Fibroblast of lung (primary cell): ENCODE measurements around the gene TLL2. TPM values are rescaled to one million over a fixed set of nuclear protein-coding genes. Genes with fewer than 3 reads are reported as not detected.

ENCODE experiments used
- DNase-seq, 2 donors: peaks; one replicate each; pipeline versions ENCODE4 v3.0.0 to v3.0.0-alpha.2; 2010; ENCODE audit warnings: low read depth in 2 of 2
- H2AFZ ChIP-seq: 2 replicates; pipeline ENCODE4 v1.5.1; 2012; ENCODE audit warnings: low read length, control low read depth, inconsistent platforms
- H3K27ac ChIP-seq: 2 replicates; pipeline ENCODE4 v1.5.1; 2011; ENCODE audit warnings: low read length, control low read depth; ENCODE audit not compliant: insufficient read depth
- H3K27me3 ChIP-seq: 2 replicates; pipeline ENCODE4 v1.5.1; 2011; ENCODE audit warnings: mild to moderate bottlenecking, low read length; ENCODE audit not compliant: control insufficient read depth, insufficient read depth
- H3K36me3 ChIP-seq: 2 replicates; pipeline ENCODE4 v1.5.1; 2011; ENCODE audit warnings: low read length; ENCODE audit not compliant: control insufficient read depth, insufficient read depth
- H3K4me1 ChIP-seq: 2 replicates; pipeline ENCODE4 v1.5.1; 2011; ENCODE audit warnings: low read length; ENCODE audit not compliant: control insufficient read depth, insufficient read depth; ENCODE audit errors: extremely low read depth
- H3K4me2 ChIP-seq: 2 replicates; pipeline ENCODE4 v1.5.1; 2011; ENCODE audit warnings: low read length, control low read depth; ENCODE audit not compliant: insufficient read depth; ENCODE audit errors: extremely low read depth
- H3K4me3 ChIP-seq, 4 experiments: fragments of 200-600 bp in 1 of 4; sonication (generic) in 1 of 4; replicated peaks in 1 of 4; 2 replicates each; pipeline ENCODE4 v1.5.1; 2011 to 2016; ENCODE audit warnings: low read length in 4 of 4, low read depth in 3 of 4, mild to moderate bottlenecking in 3 of 4, control low read depth in 2 of 4, inconsistent platforms in 1 of 4, mixed read lengths in 1 of 4; ENCODE audit not compliant: insufficient read depth in 1 of 4; ENCODE audit errors: control extremely low read depth in 1 of 4
- H3K79me2 ChIP-seq: 2 replicates; pipeline ENCODE4 v1.5.1; 2012; ENCODE audit warnings: mild to moderate bottlenecking, low read length, inconsistent platforms; ENCODE audit not compliant: control insufficient read depth, insufficient read depth
- H3K9ac ChIP-seq: 2 replicates; pipeline ENCODE4 v1.5.1; 2011; ENCODE audit warnings: mild to moderate bottlenecking, low read length, control low read depth; ENCODE audit not compliant: insufficient read depth
- H3K9me3 ChIP-seq: 2 replicates; pipeline ENCODE4 v1.5.1; 2012; ENCODE audit warnings: low read depth, low read length; ENCODE audit not compliant: control insufficient read depth, insufficient read depth
- H4K20me1 ChIP-seq: 2 replicates; pipeline ENCODE4 v1.5.1; 2011; ENCODE audit warnings: low read length; ENCODE audit not compliant: control insufficient read depth, insufficient read depth; ENCODE audit errors: extremely low read depth
- CTCF ChIP-seq, 2 donors: IDR thresholded peaks in 1 of 2; conservative IDR thresholded peaks in 1 of 2; 1 replicate in 1 of 2; 2 replicates in 1 of 2; pipeline ENCODE4 v1.5.1; 2011 to 2012; ENCODE audit warnings: low read length in 2 of 2, control low read depth in 1 of 2, inconsistent platforms in 1 of 2, low read depth in 1 of 2, mild to moderate bottlenecking in 1 of 2
- EZH2 ChIP-seq: IDR thresholded peaks from 2 replicates; pipeline ENCODE4 v1.5.1; 2012; ENCODE audit warnings: low read length, control low read depth, mild to moderate bottlenecking; ENCODE audit errors: missing control alignments
- polyA minus RNA-seq: library from RNA; depleted of rRNA, polyadenylated mRNA; stranded (reverse); fragments of >200 nt; gene quantifications from 2 replicates; pipeline ENCODE4 v1.2.3, GENCODE V29; 2011; ENCODE audit warnings: low replicate concordance
- polyA plus RNA-seq, 2 donors: library from polyadenylated mRNA; depleted of rRNA in 1 of 2; stranded (reverse) in 1 of 2; unstranded in 1 of 2; fragments of >200 nt; gene quantifications; 2 replicates each; pipeline ENCODE4 v1.2.1, GENCODE V29; 2011 to 2012; ENCODE audit warnings: missing spikeins in 1 of 2
- total RNA-seq: library from RNA; depleted of rRNA; stranded (reverse); fragments of >200 nt; gene quantifications from 2 replicates; pipeline ENCODE4 v1.2.1, GENCODE V29; 2014

TLL2 gene
- total RNA-seq (0.17 and 0.26 TPM in 2 replicates), polyA plus RNA-seq (0.01 and 0.05 TPM in 2 replicates), polyA minus RNA-seq (not detected in 2 replicates)
- polyA plus RNA-seq (2012): 0.02 TPM in 1 of 2 replicates, not detected in the other

GRCh38 chr10:96513698-96514561, at the start of gene TLL2:
Gene TLL2 (minus strand): TSS chr10:96513926. CDS start chr10:96513685, 241 bp downstream.
- Histone ChIP-seq H3K9ac (no peak within 1 kb of the TSS), H3K27ac (no peak within 1 kb of the TSS)
- TF ChIP-seq CTCF (conservative IDR thresholded peaks at IDR 0.05 in 1 of 2, IDR thresholded peaks at IDR 0.05 in 1 of 2; ENCODE audit: low read depth in 1 of 2, low read length in 2 of 2) (peak; percentile 13 to 49), EZH2 (no peak)

GRCh38 chr10:96560966-96561887, 47.5 kb upstream of the TLL2 start:
- peaks cover 17% of the 10 kb centered on the region for H3K79me2 ChIP-seq
- no peaks in the 10 kb centered on the region for H3K27me3 ChIP-seq
- DNase-seq: peak; percentile 12 to 31
- no peak overlapping the region for H3K4me2 ChIP-seq
- no peak overlapping the region for H3K4me3 ChIP-seq
- TF ChIP-seq CTCF (conservative IDR thresholded peaks at IDR 0.05 in 1 of 2, IDR thresholded peaks at IDR 0.05 in 1 of 2; ENCODE audit: low read depth in 1 of 2, low read length in 2 of 2): no peak
- TF ChIP-seq EZH2: no peak
- no peak overlapping the region for H2AFZ ChIP-seq
- no peak overlapping the region for H3K9ac ChIP-seq
- H3K9me3 ChIP-seq: no peaks in the 10 kb centered on the region
- no peak overlapping the region for H3K27ac ChIP-seq
- peaks cover 6% of the 10 kb centered on the region for H4K20me1 ChIP-seq
- H3K36me3 ChIP-seq: no peaks in the 10 kb centered on the region
- no peaks in the 10 kb centered on the region for H3K4me1 ChIP-seq

More at GRCh38 chr10:96513698-96514561, at the start of gene TLL2:
- H3K27me3 ChIP-seq: peaks cover 11% of the 10 kb centered on the region
- no peaks in the 10 kb centered on the region for H3K36me3 ChIP-seq
- no peaks in the 10 kb centered on the region for H3K79me2 ChIP-seq
- H2AFZ ChIP-seq: peak within 1 kb of the TSS; percentile 17
- H3K4me1 ChIP-seq: peaks cover 3% of the 10 kb centered on the region
- H3K9me3 ChIP-seq: no peaks in the 10 kb centered on the region
- peak within 1 kb of the TSS; percentile 91 for H3K4me2 ChIP-seq
- DNase-seq: peak; percentile 82 to 91
- H3K4me3 ChIP-seq: peak within 1 kb of the TSS; percentile 54 to 59 (median 56)
- H4K20me1 ChIP-seq: no peaks in the 10 kb centered on the region

GRCh38 chr10:96560489-96560888, 46.8 kb upstream of the TLL2 start:
- H3K4me2 ChIP-seq: no peak overlapping the region
- no peak for DNase-seq
- no peak overlapping the region for H3K4me3 ChIP-seq
- peaks cover 6% of the 10 kb centered on the region for H4K20me1 ChIP-seq
- peaks cover 17% of the 10 kb centered on the region for H3K79me2 ChIP-seq
- H3K27ac ChIP-seq: no peak overlapping the region
- no peak overlapping the region for H2AFZ ChIP-seq
- H3K9me3 ChIP-seq: no peaks in the 10 kb centered on the region
- H3K36me3 ChIP-seq: no peaks in the 10 kb centered on the region
- no peak for TF ChIP-seq EZH2
- TF ChIP-seq CTCF (conservative IDR thresholded peaks at IDR 0.05 in 1 of 2, IDR thresholded peaks at IDR 0.05 in 1 of 2; ENCODE audit: low read depth in 1 of 2, low read length in 2 of 2): no peak
- no peaks in the 10 kb centered on the region for H3K4me1 ChIP-seq
- no peak overlapping the region for H3K9ac ChIP-seq
- no peaks in the 10 kb centered on the region for H3K27me3 ChIP-seq
